ENCODE measurements around the gene TRIM2.
A peak's percentile ranks its signal among the peaks of the same experiment; 100 is the strongest.

- TF ChIP-seq POLR2AphosphoS5 (IDR thresholded peaks at IDR 0.05; ENCODE audit: low read depth, low read length) (no peak), REST (IDR thresholded peaks at IDR 0.05; ENCODE audit: insufficient read depth in 1 of 2, low read depth in 2 of 2, low read length in 2 of 2) (no peak), SIN3A (IDR thresholded peaks at IDR 0.05; ENCODE audit: borderline replicate concordance, insufficient read depth, low read length) (peak; percentile 93)
Measured at GRCh38 chr4:153241970-153242838, 38.0 kb downstream of the TRIM2 start.
